ENCODE results near the gene SMC6.

Gene SMC6

GRCh38 chr2:17709897-17710296, 43.7 kb downstream of the SMC6 start:
- DNase-seq: no peak

- no peak for DNase-seq
Observed at GRCh38 chr2:17708501-17708900, 45.1 kb downstream of the SMC6 start.

DNA sequence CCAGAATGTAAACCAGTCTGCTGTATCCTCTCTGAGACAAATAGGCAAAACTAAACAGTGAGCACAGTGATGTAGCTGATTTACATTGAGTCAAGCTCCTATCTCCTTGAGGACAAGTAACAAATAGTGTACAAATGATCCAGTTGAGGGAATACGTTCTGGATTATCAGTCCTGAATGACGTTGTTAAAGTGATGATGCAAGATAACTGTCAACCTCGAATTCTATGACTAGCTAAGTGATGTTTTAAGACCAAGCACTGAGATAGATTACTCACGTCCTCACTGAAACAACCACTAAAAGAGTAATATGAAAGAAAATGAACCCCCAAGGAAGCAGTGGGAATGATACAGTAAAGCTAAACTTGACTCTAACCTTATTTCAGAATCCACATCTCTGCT, 46.8 kb downstream of the SMC6 start:
- no peak for DNase-seq

DNA sequence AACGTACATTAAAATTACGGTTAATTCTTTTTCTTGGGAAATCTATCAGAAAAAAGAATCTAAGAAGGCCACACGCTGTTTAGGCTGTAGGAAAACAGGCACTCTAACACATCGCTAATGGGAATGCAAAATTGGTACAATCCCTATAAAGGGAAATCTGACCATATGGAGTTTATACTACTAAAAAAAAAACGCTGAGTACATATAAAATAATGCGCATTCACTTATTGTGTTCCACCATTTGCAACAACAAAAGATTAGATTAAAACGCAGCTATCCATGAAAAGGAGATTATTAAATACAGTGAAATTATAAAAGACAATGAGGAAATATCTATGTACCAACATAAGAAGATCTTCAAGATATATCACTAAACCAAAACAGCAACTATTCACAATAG, 62.8 kb downstream of the SMC6 start:
- no peak for DNase-seq

GRCh38 chr2:17689010-17689409, 64.6 kb downstream of the SMC6 start:
- DNase-seq: no peak

DNA sequence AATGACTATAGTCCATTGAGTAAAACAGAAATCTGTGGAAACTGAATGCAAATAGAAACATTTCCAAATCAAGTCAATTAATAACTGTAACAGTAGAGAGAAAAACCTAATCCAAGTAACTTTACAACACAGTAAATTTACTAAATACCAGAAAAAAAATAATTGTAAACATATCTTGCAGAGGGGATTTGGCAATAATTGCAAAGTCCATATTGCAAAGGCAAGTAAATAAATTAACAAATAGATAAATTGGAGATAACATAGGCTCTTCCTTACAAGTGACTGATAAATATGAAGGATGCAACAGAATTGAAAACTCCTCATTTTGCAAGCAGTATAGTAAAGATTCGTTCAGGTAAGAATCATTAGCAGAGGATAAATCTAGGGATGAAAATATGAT, 65.0 kb downstream of the SMC6 start:
- DNase-seq: no peak

- DNase-seq: no peak
Observed at GRCh38 chr2:17683981-17684380, 69.6 kb downstream of the SMC6 start.

GRCh38 chr2:17682098-17682857, 71.3 kb downstream of the SMC6 start:
- no peak for DNase-seq

DNA sequence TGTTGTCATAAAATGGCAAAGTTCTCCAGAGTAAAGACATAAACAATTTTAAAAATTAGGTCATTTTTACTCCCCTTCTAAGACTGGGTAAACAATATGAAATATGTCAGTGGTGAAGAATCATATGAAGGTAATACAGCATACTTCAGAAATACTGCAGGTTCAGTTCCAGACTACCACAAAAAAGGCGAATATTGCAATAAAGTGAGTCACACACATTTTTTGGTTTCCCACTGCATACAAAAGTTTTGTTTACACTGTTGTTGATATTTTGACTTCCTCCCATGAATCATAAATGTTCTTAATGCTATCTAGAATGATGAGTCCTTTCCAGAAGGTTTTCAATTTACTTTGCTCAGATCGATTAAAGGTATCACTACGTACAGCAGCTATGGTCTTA, 73.5 kb downstream of the SMC6 start:
- DNase-seq: no peak

DNA sequence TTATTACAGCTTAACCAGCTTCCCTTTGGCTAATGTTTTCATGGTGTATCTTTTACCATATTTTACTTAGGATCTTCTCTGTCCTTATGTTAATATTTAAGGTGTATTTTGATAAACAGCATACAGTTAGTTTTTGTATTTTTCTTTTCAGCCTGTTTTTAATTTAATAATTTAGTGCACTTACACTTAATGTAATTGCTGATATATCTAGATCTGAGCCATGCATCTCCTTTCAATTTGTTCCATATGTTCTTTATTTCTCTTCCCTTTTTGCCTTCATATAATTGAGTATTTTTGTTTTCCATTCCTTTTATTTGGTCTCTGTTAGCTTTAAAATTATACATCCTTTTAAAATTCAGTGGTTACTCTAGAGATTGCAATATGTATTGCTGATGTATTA, 78.8 kb downstream of the SMC6 start:
- DNase-seq: no peak

GRCh38 chr2:17672583-17673317, 80.9 kb downstream of the SMC6 start:
- no peak for DNase-seq

DNA sequence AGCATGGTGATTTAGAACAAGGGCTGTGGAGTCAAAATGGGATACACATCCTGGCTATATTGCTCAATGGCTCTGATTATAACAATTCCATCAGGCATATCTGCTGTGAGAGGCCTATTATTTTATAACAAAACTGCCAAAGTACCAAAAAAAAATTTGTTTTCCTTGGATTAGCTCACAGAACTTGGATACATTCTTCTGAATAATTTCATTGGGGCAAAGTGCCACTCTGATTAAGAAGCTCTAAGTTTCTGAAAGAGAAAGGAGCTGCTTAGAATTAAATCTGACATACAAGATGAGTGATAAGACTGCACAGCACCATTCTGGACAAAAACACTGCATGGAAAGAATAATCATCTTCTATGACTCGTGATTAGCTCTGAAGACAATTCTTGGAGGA, 85.7 kb downstream of the SMC6 start:
- no peak for DNase-seq

DNA sequence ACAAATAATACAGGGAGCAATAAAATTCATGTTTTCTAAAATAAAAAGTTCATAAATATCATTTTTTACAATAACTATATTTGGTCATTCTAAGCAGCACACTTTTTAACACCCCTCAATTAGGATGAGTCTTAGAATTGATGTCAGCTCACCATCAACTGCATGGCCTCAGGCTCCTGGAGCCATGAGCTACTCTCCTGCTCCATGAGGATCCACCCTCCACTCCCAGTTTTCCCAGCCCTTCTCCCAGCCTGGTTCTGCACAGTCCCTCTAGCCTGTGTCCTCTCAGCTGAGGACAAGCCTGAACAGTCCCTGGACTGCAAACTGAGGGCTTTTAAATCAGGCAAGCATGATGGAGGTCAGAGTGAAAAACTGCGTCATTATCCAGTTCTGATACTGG, 89.1 kb downstream of the SMC6 start:
- no peak for DNase-seq

DNA sequence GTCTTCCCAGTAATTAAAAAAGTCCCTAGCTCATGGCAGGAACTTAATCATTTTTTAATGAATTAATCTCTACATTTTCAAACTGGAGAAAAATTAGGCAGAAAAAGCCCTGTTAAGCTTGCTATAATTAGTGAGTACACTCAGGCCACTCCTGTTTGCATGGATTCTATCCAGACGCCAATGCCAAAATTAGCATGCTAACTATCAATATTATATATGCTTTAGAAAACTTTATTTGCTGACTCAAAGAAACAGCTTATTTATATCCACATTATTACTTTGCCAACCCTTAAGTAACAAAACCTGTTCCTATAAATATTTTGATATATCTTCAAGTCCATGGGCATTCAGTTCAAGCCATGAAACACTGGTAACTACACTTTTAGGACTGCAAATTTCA, 90.9 kb downstream of the SMC6 start:
- DNase-seq: no peak

DNA sequence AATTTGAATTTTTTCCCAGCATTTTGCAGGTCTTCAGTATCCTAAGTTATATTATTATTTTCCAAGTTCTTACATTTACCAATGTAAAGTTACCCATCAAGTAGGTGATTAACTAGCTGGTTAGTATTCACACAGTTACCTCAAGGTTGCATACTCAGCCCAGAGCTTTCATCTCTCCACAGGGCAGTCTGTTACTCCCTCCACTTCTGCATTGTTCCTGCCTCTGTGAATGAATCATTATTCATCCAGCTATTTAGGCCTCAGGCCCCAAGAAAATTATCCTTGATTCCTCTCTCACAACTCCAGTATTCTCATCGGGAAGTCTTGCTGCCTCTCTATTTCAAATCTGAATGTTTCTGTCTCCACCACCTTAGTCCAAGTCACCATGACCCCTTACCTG, 92.2 kb downstream of the SMC6 start:
- no peak for DNase-seq

- no peak for DNase-seq
Observed at GRCh38 chr2:17660219-17660618, 93.4 kb downstream of the SMC6 start.

DNA sequence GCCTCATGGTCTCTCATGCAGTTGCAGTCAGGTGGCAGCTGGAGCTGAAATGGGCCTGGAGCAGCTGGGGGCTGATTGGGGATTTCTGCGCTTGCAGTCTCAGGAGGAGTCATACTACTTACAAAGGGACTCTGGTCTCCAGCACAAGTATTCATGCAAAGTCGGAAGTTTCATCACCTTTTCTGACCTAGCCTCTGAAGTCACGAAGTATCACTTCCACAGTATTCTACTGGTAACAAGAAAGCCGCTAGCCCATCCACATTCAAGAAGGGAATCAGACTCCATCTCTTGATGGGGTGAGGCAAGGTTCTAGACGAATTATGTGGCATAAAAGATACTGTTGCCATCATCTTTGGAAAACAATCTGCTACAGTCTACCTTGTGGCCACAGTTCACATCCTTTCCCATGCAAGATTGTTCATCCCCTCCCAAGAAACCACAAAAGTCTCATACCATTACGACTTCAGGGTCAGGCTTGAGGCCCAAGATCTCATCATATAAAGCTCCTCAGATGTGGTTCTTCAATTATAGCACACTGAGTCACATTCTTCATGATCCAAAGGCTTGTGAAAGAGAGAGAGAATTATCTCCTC, 95.3 kb downstream of the SMC6 start:
- DNase-seq: no peak

- no peak for DNase-seq
Observed at GRCh38 chr2:17657759-17658158, 95.9 kb downstream of the SMC6 start.

GRCh38 chr2:17652681-17653394, 100.8 kb downstream of the SMC6 start:
- DNase-seq: no peak

GRCh38 chr2:17649026-17649425, 104.6 kb downstream of the SMC6 start:
- no peak for DNase-seq

DNA sequence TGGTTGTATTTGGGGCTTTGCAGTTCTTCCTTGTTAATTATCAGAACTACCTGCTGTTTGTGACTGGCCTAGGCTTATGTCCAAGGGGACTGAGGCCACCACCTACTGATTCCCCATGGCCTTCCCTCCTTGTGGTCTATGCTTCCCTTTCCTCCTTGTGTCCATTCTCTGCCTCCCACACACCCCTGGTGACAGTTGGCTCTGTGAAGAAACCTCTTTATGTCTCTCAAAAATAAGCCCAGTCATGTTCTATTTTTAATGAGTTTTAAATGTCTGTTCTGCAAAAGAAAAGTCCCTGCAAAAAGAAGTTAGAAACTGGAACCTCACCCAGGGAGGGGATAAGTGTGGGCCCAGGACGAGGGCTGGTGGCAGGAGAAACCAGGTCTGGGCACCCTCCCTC, 105.0 kb downstream of the SMC6 start:
- no peak for DNase-seq

- DNase-seq: no peak
Observed at GRCh38 chr2:17646838-17647701, 106.5 kb downstream of the SMC6 start.

Data from stimulated activated CD4-positive, alpha-beta T cell treated with anti-CD3 and anti-CD28 coated beads, Interleukin-4, amount 100 ng/mL, for 1 hour (primary cell).